ENCODE data around the gene XCR1. TPM values are rescaled to one million over a fixed set of nuclear protein-coding genes. Genes with fewer than 3 reads are reported as not detected.

Gene XCR1
- total and polyA plus RNA-seq, 9 of the 15 experiments (the other 6 are each of a cell fraction or from before 2014, with no cell fraction given) = not detected

DNA sequence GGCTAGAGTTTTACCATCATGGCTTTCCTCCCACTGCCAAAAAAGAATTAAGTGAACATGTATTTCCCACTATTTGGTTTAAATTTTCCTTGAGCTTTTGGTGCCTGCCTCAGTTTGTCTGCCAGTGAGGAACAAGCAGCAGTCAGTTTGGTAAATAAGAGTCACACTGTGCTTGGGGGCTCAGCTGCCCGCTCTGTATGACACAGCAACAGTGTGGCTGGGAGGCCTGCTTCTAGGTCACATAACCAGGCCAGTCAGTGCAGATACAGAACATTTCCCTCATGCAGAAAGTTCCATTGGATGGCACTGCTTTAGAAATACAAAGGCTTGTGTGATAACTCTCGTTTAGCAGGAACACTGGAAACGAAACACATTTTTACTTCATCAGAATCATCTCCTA is 57.3 kb downstream of the XCR1 start:
- intact Hi-C loops (cut with micrococcal nuclease) (no loop called here), in situ Hi-C loops (cut with MboI) (no loop called here)
- Histone ChIP-seq H3K4me2 (ENCODE audit: insufficient read depth, low read length) (no peak overlapping the region), H3K9ac (ENCODE audit: insufficient read depth in 1 of 2, low read depth in 2 of 2, low read length in 2 of 2) (no peak overlapping the region), H3K9me3 (replicated peaks; ENCODE audit: control insufficient read depth, insufficient read depth, low read depth, low read length) (no peaks in the 10 kb centered on the region), H3K9me1 (ENCODE audit: control insufficient read depth, insufficient read depth, low read length) (no peaks in the 10 kb centered on the region), H3K27me3 (ENCODE audit: control insufficient read depth in 2 of 2, insufficient read depth in 2 of 2, low read length in 2 of 2) (no peaks in the 10 kb centered on the region), H3K36me3 (ENCODE audit: control insufficient read depth, insufficient read depth, low read length) (peaks cover 96% of the 10 kb centered on the region), H3K4me3 (no peak overlapping the region), H3K4me1 (replicated peaks in 1 of 2; ENCODE audit: control insufficient read depth in 2 of 2, insufficient read depth in 2 of 2, low read length in 2 of 2) (no peaks in the 10 kb centered on the region; a peak in 1 of 5 replicates), H3K27ac (ENCODE audit: extremely low read depth, low read depth, low read length) (no peak overlapping the region), H4K20me1 (replicated peaks; ENCODE audit: control insufficient read depth, insufficient read depth, low read length) (no peaks in the 10 kb centered on the region), H2AFZ (ENCODE audit: low read depth, low read length) (no peak overlapping the region), H3K79me2 (ENCODE audit: control insufficient read depth, insufficient read depth, low read length) (no peaks in the 10 kb centered on the region)
- ATAC-seq = no peak
- no TSS peak for BruUV-seq (replicated peaks)
- 78% methylated on average over 3 of the region's 3 CpGs for WGBS (ENCODE audit: insufficient coverage, low coverage, missing lambda C conversion rate)
- no peak for DNase-seq (ENCODE audit: extremely low read depth in 1 of 4, low spot score in 3 of 4)
- TF ChIP-seq SRSF9 (IDR thresholded peaks at IDR 0.05; ENCODE audit: borderline replicate concordance, low read depth, low read length) (no peak), ZNF445 (CRISPR knock-in tag; IDR thresholded peaks at IDR 0.05; ENCODE audit: low read depth) (no peak), ZNF384 (IDR thresholded peaks at IDR 0.05; ENCODE audit: low read depth, low read length) (no peak), KDM4B (IDR thresholded peaks at IDR 0.05; ENCODE audit: borderline replicate concordance in 2 of 2, low read depth in 1 of 2) (no peak)
- TF ChIP-seq, protein P1, sequence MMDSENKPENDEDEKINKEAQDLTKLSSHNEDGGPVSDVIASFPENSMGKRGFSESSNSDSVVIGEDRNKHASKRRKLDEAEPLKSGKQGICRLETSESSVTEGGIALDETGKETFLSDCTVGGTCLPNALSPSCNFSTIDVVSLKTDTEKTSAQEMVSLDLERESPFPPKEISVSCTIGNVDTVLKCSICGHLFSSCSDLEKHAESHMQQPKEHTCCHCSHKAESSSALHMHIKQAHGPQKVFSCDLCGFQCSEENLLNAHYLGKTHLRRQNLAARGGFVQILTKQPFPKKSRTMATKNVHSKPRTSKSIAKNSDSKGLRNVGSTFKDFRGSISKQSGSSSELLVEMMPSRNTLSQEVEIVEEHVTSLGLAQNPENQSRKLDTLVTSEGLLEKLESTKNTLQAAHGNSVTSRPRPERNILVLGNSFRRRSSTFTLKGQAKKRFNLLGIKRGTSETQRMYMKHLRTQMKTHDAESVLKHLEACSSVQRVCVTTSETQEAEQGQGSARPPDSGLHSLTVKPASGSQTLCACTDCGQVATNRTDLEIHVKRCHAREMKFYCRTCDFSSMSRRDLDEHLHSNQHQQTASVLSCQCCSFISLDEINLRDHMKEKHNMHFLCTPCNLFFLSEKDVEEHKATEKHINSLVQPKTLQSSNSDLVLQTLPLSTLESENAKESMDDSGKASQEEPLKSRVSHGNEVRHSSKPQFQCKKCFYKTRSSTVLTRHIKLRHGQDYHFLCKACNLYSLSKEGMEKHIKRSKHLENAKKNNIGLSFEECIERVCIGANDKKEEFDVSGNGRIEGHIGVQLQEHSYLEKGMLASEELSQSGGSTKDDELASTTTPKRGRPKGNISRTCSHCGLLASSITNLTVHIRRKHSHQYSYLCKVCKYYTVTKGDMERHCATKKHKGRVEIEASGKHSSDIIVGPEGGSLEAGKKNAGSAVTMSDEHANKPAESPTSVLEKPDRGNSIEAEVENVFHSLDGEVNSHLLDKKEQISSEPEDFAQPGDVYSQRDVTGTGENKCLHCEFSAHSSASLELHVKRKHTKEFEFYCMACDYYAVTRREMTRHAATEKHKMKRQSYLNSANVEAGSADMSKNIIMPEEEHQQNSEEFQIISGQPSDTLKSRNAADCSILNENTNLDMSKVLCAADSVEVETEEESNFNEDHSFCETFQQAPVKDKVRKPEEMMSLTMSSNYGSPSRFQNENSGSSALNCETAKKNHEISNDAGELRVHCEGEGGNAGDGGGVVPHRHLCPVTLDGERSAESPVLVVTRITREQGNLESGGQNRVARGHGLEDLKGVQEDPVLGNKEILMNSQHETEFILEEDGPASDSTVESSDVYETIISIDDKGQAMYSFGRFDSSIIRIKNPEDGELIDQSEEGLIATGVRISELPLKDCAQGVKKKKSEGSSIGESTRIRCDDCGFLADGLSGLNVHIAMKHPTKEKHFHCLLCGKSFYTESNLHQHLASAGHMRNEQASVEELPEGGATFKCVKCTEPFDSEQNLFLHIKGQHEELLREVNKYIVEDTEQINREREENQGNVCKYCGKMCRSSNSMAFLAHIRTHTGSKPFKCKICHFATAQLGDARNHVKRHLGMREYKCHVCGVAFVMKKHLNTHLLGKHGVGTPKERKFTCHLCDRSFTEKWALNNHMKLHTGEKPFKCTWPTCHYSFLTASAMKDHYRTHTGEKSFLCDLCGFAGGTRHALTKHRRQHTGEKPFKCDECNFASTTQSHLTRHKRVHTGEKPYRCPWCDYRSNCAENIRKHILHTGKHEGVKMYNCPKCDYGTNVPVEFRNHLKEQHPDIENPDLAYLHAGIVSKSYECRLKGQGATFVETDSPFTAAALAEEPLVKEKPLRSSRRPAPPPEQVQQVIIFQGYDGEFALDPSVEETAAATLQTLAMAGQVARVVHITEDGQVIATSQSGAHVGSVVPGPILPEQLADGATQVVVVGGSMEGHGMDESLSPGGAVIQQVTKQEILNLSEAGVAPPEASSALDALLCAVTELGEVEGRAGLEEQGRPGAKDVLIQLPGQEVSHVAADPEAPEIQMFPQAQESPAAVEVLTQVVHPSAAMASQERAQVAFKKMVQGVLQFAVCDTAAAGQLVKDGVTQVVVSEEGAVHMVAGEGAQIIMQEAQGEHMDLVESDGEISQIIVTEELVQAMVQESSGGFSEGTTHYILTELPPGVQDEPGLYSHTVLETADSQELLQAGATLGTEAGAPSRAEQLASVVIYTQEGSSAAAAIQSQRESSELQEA (IDR thresholded peaks at IDR 0.05; ENCODE audit: low read depth) = no peak
- TF ChIP-seq, protein P2, sequence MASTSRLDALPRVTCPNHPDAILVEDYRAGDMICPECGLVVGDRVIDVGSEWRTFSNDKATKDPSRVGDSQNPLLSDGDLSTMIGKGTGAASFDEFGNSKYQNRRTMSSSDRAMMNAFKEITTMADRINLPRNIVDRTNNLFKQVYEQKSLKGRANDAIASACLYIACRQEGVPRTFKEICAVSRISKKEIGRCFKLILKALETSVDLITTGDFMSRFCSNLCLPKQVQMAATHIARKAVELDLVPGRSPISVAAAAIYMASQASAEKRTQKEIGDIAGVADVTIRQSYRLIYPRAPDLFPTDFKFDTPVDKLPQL (IDR thresholded peaks at IDR 0.05; ENCODE audit: extremely low read depth, insufficient read length) = no peak
- no peak for FAIRE-seq
- ChIA-PET POLR2A (no interaction called here), CTCF (ENCODE audit: low intra/inter-chr PET ratio) (no interaction called here)

Data from K562 (cell line).